ENCODE data around the gene OMP.
"Not testable (repeated sequence)": the region's sequence is repeated elsewhere in the genome, so short reads cannot be mapped to it uniquely, and the experiment has no call there.

OMP gene

DNA sequence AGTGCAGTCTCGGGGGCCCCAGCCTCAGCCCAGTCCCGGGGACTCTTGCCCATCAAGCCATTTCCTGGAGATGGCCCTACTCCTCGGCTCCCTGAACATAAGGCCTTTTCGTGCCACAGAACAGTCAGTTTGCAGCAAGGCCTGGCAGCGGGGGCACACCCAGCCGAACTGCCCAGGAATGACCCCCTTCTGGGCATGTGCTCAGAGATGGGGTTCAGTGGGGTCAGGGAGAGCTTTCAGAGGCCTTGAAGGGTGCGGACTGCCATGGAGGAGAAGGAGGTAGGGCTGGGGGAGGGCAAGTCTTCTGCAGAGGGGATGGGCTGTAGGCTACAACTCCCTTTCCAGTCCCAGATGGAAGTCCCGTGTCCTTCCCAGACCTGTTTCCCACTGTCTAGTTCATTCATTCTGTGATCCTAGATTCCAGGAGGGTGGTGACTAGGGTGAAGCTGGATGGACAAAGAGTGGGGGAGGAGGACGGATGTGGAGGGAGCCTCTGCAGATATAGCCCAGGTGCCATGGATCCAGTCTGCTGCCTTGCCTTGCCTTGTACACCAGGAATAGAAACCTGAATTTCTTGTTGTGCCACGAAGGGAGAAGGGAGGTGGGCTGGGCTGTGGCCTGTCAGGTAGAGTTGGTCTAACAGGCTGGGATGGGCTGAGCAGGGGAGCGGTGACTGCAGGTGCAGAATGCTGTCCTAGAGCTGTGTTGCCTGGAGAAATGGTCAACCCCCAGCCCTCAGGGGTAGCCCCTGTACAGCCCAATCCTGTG is 14.2 kb upstream of the OMP start:
- no peak for DNase-seq

DNA sequence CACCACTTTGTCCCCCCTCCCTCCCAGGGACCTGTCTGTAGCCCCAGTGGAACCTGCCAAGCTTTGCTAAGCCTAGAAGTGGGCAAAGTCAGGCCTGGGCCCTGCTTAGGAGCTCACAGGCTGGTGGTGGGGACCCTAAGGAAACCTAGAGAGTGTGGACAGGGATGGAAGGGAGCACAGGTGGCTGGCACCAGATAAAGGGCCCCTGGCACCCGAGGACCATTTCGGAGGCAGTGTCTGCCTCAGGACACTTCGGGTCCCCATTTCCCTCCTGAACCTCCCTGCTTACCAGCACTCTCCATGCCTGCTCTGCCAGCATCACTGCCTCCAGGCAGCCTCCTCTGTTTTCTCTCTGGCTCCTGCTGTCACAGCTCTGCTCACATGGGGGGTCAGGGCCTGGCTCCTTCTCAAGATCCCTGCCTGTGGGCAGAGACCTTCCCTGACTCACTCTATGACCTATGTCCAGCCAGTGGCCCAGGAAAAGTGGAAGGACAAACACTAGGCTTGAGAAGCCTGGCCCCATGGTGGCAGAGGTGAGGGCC is 13.6 kb upstream of the OMP start:
- no peak for DNase-seq

DNA sequence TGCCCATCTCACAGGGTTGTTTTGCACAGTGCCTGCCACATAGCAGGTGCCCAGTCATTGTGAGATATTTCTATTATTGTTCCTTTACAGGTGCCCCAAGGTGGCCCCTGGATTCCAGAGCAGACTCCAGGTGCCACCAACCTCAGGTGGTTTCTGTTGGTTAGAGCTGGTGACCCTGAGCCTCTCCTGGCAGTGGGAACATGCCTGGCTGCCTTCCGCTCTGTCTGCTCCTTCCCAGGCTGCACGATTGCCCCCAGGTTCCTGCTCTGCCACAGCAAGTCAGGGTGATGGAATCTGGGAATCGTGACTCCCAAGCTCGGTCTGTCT is 12.6 kb upstream of the OMP start:
- no peak for DNase-seq

DNA sequence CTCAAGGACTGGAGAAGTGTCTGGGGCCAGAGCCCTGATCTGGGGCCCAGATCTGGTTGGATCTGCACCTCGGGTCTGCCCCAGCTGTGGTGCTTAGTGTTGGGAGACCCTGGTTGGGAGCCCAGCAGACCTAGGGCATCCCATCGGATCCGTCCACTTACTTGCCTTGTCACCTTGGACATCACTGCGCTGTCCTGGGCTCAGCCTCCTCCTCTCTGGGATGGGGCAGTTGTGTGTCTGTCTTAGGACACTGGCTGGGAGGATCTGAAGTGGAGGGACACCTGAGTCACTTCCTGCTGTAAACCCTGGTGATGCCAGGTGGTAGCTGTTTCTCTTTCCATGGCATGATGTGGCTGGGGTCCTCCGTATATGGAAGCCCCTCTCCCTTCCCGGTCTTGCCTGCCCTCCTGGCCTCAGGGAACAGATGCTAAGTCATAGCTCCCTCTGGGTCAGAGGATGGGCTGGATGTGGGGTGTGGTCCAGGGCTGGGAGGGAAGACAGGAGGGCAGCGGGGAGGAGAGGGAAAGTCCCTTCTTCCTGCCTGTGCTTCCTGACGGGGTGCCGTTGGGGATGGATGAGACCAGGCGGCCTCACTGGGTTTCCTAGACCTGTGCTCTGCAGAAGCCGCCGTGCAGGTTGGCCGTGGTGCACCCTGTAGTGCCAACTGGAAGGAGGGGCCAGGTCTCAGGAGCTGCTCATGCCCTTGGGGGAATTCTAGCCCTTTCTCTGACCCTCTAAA is 12.1 kb upstream of the OMP start:
- DNase-seq, result no peak

DNA sequence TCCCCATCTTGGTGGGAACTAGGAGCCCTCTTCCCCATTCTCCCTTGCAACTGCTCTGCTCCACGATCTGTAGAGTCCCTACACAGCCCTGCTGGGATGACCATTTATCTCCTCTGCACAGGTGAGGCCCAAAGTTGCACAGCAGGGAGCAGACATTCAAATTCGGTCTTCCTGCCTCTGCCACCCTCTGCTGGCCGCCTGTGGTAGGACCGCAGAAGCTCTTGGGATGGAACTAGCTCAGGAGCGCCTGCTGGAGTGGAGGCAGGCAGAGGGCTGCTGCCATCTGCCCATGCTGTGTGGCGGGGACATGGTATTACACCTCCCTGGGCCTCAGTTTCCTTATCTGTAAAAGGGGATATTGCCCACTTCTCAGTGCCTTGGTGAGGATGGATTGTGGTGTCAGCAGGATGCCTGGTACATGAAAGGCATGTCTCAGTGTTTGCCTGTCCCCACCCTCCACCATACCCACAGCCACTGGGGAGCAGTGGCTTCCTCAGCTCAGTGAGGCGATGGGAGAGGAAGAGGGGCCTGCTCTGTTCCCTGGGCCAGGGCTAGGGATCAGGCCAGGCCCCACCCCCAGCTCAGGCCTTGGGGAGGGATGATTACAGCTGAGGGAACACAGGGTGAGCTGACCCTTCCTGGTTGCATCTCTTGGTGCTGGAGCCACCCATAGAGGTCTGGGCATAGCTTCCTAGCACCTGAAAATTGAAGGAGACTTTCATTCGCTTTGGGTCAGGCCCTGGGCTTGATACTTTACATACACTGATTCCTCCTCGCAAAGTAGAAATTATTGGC is 11.3 kb upstream of the OMP start:
- DNase-seq, result peak; percentile 69 to 76

DNA sequence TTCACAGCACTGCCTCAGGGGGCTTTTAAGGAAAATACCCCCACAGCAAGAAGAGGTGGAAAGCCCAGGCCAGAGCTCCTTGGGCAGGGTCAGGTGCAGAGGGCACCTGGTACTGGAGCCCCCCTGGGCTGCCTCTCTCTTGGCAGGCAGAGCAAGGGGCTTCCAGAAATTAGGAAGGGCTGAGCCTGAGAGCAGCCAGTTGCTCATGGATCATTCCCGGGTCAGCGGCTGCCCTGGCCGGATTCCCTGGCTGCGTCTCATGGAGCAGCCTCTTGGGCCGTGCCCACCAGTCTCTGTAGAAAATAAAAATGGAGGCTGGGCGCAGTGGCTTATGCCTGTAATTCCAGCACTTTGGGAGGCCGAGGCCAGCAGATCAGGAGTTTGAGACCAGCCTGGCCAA is 10.3 kb upstream of the OMP start:
- DNase-seq, result no peak

DNA sequence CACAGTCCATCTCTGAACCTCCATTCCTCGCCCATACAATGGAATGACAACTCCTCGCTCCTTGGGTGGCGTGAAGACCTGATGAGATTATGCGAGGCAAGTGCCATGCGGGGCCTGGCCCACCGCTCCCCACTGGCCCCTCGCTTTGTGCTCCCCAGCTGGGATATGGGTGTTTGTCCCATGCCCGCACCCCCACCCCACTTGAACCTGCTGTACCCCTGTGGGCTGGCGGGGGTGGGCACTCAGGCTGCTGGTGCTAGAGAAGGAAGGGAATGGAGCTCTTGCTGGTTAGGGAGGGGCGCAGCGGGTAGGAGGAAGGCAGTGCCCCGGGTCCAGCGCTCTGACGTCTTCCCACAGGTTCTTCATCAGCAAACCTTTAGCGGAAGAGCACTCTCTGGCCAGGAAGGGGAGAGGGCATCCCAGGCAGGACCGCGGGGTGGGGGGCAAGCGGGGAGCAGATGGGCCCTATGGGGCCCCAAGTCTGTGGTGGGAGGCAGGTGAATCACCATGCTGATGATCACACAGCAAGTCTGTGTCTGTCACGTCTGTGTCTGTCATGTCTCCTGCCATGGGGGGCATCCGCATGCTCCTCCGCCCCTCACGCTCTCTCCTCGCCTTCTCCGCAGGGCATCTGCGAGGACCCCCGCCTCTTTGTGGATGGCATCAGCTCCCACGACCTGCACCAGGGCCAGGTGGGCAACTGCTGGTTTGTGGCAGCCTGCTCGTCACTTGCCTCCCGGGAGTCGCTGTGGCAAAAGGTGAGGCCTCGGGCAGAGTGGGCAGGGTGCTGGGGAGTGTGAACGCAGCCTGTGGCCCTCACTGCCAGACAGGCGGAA is 9.4 kb upstream of the OMP start:
- DNase-seq, result no peak

DNA sequence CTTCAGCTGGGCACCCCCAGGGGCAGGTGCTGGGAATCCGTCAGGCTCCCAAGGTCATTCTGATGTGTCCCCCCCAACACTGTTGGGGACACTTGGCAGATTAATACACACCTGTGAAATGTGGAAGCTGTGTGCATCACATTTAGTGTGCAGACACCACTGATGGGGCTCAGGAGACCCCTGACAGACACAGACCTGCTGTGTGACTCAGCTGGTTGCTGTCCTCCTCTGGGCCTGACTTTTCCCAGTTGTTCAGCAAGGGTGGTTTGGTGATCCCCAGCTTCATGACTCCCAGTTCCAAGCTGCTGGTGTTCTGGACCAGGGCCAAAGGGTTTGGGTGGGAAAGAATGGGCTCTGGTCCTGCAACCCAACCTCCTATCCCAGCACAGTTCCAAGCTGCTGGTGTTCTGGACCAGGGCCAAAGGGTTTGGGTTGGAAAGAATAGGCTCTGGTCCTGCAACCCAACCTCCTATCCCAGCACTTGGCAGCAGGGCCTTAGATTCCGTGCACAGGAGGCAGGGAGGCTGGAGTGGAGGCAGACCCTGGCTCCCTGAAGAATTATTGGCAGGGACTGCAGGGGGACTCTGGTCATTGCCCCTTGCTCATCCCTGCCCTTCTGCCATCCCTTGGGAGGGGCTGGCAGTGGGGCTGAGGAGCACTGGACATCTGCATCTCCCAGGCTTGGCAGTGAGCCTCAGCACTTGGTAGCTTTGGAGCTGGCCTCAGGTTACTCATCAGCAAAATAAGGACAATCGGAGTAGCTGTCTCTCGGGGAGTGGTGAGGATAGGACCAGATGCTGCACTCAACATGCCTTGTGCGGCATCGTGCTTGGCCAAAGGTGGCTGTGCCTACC is 8.4 kb upstream of the OMP start:
- no peak for DNase-seq

DNA sequence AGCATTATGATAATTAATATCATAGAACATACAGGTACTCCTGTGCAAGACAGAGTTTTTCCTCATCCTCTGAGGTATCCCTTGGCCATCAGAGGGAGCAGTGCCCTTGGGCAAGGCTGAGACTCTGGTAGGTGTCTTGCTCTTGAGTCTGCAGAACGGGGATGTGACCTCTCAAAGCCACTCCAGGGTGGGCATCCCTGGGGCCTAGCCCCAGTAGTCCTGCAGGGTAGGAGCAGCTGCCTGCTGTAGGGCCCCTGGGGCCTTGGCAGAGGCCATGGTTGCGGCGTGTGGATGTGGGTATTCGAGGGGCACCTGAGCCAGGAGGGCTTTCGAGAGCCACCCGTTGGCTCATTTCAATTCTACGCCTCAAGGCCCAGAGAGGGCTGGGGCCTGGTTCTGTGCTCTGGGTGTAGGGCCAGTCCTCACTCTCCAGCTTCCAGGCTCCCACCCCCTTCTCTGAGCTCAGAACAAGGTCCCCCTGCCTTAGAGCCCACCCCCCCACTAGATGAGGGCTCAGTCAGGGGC is 7.7 kb upstream of the OMP start:
- DNase-seq, result no peak

DNA sequence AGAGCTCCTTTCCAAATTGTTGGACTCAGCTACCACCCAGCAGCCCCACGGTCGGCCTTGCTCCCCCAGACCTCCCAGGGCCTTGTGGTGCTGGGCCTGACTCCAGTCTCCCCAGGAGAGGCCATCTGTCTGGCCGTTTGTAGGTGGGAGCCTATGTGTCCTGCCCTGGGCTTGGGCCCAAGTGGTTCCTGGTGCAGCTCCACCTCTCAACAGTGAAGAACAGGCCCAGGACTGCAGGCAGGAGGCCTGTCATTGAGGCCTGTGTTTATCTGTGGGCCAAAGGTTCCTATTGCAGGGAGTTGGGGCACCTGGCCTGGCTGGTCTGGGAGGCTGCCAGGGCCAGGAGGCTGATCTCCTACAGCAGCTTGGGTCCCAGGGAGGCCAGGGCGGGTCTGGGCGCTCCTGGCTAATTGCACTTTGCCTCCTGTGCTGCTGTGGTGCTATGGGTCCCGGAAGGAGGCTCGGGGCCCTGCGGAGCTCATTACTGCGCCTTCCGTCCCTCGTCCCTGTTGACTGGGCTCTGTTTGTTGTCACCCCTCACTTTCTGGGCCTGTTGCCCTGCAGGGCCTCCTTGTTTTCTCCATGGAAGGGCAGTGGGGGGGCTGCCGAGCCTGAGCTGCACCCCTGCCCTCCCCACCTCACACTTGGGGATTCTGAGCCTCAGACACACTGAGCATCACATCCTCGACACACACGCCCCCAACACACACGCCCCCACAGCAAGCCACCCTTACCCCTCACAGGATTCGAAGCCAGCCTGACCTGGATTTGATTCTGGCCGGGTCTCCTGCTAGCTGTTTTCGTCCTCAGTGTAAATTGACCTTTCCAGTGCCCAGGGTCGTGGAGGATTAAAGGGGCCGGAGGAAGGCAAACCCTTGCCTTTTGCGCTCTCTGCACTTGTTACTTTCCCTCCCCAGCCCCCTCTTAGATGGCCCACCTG is 6.8 kb upstream of the OMP start:
- DNase-seq, result no peak

DNA sequence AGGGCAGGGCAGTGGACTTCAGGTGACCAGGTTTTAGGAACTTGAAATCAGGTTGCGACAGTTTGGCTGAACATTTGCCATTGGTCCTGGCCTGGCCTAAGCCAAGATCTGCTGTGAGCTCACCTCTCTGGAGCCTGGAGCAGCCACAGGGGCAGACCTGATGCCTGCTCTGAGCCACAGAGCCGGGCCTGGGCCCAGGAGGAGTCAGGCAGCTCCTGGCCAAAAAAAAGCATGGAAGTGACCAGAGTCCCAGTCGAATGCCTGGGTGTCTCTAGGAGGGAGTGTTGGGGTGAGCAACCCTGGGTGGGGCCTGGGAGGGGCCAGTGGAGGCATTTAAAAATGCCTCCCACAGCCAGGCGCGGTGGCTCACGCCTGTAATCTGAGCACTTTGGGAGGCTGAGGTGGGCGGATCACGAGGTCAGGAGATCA is 6.0 kb upstream of the OMP start:
- no peak for DNase-seq

DNA sequence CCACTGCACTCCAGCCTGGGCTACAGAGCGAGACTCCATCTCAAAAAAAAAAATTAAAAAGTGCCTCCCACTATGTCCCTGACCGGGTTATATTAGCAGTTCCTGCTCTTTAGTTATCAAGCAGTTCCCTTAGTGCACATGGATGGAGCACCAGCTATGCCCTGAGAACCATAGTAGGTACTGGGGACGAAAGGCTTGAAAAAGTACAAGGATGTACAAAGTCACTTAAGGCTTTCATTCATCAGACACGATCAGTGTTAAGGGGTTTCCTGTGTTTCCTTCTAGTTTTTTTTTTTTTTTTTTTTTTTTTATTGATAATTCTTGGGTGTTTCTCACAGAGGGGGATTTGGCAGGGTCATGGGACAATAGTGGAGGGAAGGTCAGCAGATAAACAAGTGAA is 5.5 kb upstream of the OMP start:
- DNase-seq, result not testable (repeated sequence)

DNA sequence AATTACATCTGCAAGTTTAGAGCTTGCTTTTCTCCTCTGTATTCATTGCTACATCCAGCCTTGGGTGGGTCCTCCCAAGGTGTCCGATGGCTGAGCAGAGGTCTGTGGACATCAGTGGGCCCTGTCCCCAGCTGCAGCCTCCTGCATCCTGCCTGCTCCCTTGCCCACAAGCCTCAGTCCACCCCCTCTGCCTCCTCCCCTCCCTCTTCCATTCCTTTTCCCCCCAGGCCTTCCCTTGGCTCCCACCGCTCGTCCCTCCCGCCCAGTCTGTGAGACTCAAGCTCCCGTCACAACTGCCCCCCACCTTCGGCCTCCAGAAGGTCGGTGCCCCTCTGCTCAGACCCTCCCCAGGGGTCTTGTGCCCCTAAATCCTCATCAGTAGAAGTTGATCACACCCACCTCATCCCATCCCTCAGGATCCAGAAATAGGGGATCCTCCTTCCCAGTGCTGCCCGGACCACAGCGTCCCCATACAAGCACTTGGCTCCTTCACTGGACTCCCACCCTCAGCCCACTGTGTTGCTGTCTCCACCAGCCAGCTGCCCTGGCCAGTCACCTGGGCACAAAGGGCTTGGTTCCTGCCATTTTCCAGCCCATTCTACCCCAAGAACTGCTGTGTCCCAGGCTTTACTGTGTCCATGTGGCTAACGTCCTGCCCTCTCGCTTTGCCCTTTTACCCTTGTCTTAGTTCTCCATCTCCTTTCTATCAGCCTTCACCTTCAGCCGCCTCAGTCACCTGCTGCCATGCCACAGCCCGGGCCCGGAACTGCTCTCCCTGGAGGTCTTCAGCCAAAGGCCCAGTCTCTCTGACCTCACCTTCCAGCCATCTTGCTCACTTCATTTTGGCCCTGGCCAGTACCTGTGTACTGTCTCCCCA is 2.2 kb upstream of the OMP start:
- DNase-seq, result no peak

DNA sequence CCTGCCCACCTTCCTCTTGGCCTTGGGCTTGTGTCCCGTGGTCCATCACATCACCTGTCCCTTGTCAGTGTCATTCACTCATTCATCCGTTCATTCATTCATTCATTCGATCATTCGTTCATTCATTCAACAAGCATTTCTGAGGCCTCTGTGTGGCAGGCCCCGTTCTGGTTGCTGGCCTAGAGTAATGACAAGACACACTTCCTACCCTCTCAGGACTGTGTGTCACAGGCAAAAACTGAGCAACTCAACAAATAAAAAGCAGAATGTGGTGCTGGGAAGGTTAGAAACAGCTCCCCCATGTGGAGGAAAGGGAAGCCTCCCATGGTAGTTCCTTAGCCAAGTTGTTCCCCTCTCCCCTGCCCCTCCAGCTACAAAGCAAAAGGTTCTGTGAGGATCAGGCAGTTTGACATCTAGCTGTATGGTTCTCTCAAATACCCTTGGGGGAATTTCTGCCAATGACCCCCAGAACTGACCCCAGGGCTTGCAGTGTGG is 1.6 kb upstream of the OMP start:
- DNase-seq, result no peak

DNA sequence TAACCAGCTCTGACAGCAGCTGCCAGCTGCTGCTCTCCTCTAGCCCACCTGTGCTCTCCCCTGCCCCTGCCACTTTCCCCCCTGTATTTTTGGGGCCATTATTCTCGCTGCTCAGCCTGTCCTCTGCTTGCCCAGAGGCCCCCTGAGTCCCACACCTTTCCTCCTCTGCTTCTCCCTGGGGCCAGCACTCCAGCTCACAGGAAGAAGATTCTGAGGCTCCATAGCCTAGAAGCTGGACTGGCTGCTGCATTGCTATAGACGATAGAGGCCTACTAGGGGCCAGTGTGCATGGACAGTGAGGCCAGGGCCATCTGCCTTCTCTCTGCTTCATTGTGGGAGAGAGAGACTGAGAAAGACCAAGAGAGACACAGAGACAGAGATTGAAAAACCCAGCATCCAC is 679 bp downstream of the OMP start:
- DNase-seq, result no peak

DNA sequence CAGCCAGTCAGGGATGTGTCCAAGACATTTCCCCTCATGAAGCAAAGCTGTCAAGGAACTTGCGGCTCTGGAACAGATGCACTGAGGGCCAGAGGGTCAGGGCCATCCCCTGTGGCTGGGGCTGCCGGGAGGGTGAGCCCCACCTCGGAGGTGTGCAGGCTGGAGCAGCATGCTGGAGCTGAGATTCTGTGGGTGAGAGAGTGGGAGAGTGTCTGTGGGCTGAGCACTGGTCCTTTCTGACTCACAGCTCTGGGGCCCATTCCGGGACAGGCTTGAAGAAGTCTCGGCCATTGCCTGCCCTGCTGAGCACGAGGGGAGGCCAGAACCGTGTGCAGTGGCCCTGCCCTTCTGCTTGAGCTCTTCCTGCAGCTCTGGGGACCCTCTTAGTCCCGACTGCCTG is 2.1 kb downstream of the OMP start:
- DNase-seq, result no peak

DNA sequence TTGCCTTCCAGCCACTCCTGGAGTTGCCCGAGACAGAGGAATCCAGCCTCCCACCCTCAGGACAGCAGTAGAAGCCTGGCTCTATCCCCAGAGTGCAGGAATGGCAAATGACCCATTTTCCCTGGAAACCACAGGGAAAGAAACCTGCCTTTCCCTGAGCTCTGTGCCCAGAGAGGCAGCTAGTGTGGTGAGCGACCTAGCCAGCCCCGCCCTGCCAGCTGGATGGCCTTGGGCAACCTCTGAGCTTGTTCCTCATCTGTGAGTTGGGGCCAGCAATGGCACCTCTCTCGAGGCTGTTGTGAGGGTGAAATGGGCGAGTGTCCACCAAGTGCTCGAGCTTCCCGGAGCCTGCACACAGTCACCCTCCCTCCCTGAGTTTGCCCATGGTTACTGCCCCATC is 3.7 kb downstream of the OMP start:
- DNase-seq, result no peak

DNA sequence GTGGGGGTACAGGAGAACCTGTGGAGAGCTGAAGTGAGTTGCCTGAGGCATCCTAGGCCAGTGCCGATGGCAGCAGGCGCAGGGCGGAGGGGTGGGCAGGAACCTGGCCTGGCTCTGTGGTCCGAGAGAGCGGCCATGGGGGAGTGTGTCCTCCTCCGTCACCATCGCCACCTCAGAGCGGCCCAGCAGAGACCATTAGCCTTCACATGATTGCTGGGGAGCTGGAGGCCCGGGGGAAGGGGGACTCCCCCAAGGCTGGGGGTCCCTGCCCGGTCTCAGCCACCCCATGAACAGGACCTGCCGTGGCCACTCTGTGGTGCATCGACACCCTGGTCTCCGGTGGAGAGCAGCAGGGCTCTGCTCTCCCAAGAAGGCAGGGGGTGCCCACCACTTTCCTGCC is 4.1 kb downstream of the OMP start:
- no peak for DNase-seq

DNA sequence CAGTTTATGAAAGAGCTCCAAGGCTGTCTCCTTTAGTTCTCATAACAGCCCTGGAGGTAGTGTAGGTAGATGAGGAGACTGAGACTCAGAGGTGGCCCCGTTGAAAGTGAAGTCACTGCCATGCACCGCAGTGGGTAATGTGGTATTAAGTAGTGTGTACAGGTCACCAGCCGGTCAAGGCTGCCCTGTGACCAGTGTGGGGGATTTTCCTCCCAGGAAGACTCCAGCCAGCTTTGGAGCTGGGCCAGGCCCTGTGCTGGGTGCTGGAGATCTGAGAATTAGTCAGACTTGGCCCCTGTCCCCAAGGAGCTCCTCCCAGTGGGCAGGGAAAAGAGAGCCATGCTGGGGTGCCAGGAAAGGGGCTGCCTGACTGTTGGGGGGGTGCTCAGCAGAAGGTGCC is 5.3 kb downstream of the OMP start:
- DNase-seq, result no peak

Measured in NCI-H2081 (cell line).